ENCODE measurements around the gene PRKCD. TPM values are rescaled to one million over a fixed set of nuclear protein-coding genes. Genes with fewer than 3 reads are reported as not detected.

PRKCD gene
- total and polyA plus RNA-seq, 9 of the 15 experiments (the other 6 are each of a cell fraction or from before 2014, with no cell fraction given): 2.5 to 19.5 (median 6.1) TPM

DNA sequence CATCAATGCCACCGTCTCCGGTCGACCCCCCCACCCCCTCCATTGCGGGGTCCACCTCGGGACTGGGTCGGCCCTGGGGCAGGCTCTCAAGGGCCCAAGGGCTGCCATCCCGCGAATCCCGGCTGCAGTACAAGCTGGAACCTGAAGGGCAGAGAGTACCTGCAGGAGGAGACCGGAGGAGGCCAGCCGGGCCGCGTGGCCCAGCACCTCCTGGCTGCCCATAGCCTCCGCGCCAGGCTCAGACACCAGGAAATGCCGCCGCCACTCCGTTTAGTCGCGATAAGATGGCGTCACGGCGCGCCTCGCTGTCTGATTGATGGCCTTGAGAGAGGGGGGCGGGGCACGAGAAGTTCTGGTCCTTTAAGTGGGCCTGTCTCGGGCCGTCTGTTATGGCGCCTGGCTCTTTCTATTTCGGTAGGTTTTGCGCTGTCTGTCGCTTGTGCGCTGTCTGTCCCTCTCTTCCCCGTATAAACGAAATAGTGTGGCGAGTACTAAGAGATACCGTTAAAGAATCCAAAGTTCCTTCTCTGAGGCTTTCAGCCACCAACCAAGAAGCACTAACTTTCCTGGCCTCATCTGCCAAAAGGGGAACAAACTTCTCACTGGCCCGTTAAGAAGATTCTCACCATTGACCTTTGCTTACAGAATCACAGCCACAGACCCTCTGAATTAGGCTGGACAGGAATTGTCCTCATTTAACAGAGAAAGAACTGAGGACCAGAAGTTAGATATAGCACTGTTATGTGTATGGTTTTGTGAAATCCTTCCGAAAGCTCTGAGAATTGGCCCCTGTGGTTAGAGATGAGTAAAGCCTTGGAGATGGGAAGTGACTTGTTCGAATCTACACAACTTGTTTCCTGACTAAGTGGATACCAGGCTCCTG lies 30.6 kb upstream of the PRKCD start, which contains the start of gene RFT1 (continued):
- TF ChIP-seq, protein P1, sequence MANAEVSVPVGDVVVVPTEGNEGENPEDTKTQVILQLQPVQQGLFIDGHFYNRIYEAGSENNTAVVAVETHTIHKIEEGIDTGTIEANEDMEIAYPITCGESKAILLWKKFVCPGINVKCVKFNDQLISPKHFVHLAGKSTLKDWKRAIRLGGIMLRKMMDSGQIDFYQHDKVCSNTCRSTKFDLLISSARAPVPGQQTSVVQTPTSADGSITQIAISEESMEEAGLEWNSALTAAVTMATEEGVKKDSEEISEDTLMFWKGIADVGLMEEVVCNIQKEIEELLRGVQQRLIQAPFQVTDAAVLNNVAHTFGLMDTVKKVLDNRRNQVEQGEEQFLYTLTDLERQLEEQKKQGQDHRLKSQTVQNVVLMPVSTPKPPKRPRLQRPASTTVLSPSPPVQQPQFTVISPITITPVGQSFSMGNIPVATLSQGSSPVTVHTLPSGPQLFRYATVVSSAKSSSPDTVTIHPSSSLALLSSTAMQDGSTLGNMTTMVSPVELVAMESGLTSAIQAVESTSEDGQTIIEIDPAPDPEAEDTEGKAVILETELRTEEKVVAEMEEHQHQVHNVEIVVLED (CRISPR knock-in tag; IDR thresholded peaks at IDR 0.05): no peak
- TF ChIP-seq NFIC (IDR thresholded peaks at IDR 0.05) (no peak; the same call in 1 of the 2 replicates), ZNF507 (tag; conservative IDR thresholded peaks at IDR 0.05) (no peak), THRAP3 (IDR thresholded peaks at IDR 0.05; ENCODE audit: borderline replicate concordance) (no peak), HDAC8 (tag; IDR thresholded peaks at IDR 0.05) (no peak), NFXL1 (CRISPR knock-in tag; IDR thresholded peaks at IDR 0.05) (no peak), ZKSCAN1 (IDR thresholded peaks at IDR 0.05; ENCODE audit: low read depth, low read length) (no peak), ZNF644 (tag; IDR thresholded peaks at IDR 0.05; ENCODE audit: low read depth) (no peak), IRF2 (CRISPR knock-in tag; IDR thresholded peaks at IDR 0.05) (no peak)
- TF ChIP-seq, protein P2, sequence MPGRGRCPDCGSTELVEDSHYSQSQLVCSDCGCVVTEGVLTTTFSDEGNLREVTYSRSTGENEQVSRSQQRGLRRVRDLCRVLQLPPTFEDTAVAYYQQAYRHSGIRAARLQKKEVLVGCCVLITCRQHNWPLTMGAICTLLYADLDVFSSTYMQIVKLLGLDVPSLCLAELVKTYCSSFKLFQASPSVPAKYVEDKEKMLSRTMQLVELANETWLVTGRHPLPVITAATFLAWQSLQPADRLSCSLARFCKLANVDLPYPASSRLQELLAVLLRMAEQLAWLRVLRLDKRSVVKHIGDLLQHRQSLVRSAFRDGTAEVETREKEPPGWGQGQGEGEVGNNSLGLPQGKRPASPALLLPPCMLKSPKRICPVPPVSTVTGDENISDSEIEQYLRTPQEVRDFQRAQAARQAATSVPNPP (IDR thresholded peaks at IDR 0.05; ENCODE audit: borderline replicate concordance, insufficient read depth, insufficient read length): no peak
- TF ChIP-seq, protein P3, sequence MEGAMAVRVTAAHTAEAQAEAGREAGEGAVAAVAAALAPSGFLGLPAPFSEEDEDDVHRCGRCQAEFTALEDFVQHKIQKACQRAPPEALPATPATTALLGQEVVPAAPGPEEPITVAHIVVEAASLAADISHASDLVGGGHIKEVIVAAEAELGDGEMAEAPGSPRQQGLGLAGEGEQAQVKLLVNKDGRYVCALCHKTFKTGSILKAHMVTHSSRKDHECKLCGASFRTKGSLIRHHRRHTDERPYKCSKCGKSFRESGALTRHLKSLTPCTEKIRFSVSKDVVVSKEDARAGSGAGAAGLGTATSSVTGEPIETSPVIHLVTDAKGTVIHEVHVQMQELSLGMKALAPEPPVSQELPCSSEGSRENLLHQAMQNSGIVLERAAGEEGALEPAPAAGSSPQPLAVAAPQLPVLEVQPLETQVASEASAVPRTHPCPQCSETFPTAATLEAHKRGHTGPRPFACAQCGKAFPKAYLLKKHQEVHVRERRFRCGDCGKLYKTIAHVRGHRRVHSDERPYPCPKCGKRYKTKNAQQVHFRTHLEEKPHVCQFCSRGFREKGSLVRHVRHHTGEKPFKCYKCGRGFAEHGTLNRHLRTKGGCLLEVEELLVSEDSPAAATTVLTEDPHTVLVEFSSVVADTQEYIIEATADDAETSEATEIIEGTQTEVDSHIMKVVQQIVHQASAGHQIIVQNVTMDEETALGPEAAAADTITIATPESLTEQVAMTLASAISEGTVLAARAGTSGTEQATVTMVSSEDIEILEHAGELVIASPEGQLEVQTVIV (CRISPR knock-in tag; IDR thresholded peaks at IDR 0.05; ENCODE audit: borderline replicate concordance): no peak
